DOHH2 (cell line): ENCODE measurements around the gene MYL12B.

ENCODE experiments used
- EZH2phosphoT487 ChIP-seq: fragments of 200-600 bp; sonication (generic); IDR thresholded peaks from 2 replicates; pipeline ENCODE4 v1.6.1; 2017; ENCODE audit warnings: borderline replicate concordance, mild to moderate bottlenecking, antibody characterized with exemption, low read length, moderate library complexity, mixed read lengths
- TF ChIP-seq, protein P1 (sequence below): fragments of 200-600 bp; sonication (generic); IDR thresholded peaks from one replicate; pipeline ENCODE4 v1.5.1; 2014; ENCODE audit warnings: antibody characterized with exemption, mild to moderate bottlenecking, low read depth, low read length; ENCODE audit not compliant: poor library complexity, severe bottlenecking

DNA sequence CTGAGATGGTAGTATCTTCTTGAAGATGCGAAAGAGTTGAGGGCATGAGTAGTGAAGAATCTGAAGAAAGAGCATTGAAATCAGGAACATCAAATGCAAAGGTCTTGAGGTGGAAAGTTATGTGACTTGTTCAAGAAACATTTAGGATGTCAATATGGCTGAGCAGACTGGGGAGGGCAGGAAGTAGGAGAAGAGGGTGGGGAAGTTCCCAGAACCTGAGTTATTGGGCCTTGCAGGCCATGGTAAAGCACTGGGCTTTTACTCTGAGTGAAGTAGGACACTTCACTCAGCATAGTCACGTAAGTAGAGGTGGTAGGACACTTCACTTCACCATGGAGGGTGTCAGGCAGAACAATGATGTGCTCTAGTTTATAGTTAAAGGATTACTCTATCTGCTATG is 26.1 kb upstream of the MYL12B start:
- TF ChIP-seq, protein P1, sequence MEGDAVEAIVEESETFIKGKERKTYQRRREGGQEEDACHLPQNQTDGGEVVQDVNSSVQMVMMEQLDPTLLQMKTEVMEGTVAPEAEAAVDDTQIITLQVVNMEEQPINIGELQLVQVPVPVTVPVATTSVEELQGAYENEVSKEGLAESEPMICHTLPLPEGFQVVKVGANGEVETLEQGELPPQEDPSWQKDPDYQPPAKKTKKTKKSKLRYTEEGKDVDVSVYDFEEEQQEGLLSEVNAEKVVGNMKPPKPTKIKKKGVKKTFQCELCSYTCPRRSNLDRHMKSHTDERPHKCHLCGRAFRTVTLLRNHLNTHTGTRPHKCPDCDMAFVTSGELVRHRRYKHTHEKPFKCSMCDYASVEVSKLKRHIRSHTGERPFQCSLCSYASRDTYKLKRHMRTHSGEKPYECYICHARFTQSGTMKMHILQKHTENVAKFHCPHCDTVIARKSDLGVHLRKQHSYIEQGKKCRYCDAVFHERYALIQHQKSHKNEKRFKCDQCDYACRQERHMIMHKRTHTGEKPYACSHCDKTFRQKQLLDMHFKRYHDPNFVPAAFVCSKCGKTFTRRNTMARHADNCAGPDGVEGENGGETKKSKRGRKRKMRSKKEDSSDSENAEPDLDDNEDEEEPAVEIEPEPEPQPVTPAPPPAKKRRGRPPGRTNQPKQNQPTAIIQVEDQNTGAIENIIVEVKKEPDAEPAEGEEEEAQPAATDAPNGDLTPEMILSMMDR, result no peak
- no peak for TF ChIP-seq EZH2phosphoT487
